ENCODE measurements around the gene SLC22A17.

Gene SLC22A17

DNA sequence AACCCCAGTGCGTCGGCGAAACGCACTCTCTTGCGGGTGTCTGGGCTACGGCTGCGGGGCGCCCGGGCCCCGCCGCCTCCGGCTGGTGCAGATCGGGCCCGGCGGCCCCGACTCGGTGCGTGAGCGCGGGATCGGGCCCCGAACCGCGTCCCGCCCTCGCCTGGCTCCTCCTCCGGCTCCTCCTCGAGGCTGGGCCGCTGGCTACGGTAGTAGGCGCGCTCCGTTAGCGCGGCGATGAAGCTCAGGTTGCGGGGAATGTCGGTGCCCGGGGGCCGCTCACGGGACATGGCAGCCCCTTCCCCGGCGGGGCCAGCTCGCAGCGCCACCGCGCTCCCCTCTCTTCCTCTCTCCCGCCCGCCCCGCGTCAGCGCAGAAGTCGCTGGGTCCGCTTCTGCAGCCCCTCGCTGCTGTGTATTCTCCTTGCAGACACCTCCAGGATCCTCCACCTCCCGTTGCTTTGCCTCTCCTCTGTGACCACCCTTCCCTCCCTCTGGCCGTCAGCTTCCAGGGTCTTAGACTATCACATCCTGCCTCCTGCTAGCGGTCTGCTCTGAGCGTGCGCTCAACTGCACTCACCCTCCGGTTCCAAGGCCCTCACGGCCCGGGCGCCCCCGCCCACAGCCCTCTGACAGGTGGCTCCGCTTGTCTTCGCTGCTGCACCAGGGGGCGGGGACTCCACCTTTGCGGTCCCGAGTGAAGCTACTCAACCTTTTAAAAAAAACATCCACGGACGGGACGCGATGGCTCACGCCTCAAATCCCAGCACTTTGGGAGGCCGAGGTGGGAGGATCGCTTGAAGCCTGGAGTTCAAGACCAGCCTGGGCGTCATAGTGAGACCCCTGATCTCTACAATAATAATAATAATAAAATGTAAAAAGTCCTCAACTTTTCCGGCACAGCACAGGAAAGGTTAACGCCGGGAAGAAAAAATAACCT lies 50.1 kb downstream of the SLC22A17 start, which contains the start of gene PPP1R3E:
TSS of gene PPP1R3E (minus strand) at position 570 of the 936 bp plus-strand sequence. CDS start at position 287, 283 bp downstream.
- DNase-seq, result peak; percentile 74

DNA sequence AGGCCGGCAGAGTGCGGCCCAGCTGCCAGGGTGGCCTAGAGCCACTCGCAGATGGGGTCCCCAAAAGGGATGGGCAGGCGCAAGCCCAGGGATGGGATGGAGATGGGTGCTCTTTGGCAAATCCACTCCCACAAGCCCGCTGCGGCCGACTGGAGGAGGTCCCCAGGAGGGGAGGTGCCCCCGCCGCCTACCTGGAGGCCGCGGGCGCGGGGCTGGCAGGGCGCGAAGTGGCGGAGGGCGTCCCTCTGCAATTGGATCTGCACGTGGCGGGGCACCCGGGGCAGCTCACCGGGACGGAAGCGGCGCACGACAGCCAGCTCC lies 50.8 kb downstream of the SLC22A17 start:
- DNase-seq, result no peak

DNA sequence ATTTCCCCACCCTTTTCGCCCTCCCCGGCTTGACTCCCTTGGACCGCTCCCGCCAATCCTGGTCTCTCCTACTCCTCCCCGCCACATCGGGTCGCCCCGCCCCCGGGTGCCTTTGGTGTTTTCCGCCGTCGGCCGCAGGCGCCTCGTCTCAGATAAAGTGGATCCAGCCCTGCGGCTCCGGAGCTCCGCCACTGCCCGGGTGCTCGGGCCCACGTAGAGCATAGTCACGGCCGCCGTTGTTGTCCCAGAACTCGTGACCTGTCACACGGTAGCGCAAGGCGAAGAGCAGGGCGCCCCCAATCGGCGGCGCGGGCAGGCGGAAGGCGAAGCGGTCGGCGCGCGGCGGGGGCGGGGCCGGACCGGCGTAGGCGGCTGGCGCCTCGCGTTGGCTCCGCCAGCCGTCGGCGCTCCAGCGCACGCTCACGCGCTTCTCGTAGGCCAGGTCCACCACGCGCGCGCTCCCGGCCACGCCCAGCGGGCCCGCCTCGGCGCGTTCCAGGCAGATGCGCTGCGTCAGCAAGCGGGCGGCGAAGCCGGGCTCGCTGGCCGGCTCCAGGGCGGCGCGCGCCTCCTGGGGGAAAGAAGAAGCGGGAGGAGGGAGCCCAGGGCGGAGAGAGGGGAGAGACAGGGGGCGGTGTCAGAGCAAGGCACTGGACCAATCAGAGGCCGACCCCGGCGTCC lies 51.3 kb downstream of the SLC22A17 start:
- peak; percentile 97 for DNase-seq

DNA sequence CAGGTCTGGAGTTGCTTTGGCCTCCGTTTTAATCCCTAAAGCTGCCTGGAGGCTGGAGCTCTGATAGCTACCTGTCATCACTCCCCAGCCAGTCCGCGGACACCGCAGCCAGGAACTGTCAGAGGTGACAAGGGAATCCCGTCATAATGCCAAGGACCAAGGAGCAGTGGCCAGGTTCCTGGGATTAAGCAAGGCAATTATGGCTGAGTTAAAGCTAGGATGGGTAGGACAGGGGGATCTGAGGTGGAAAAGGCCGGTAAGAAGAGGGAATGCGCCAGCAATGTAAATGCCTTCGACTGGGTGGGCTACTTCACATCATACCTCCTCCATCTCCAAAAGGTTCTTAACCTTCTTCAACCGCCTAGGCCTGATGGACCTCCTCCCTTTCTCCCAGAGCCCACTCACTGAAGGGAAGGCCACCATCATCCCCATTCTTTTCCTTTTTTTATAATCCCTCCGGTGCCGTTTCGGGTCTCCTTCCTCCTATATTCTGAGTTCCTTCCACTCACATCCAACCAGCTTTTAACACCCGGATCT lies 51.9 kb downstream of the SLC22A17 start:
- peak; percentile 51 for DNase-seq

DNA sequence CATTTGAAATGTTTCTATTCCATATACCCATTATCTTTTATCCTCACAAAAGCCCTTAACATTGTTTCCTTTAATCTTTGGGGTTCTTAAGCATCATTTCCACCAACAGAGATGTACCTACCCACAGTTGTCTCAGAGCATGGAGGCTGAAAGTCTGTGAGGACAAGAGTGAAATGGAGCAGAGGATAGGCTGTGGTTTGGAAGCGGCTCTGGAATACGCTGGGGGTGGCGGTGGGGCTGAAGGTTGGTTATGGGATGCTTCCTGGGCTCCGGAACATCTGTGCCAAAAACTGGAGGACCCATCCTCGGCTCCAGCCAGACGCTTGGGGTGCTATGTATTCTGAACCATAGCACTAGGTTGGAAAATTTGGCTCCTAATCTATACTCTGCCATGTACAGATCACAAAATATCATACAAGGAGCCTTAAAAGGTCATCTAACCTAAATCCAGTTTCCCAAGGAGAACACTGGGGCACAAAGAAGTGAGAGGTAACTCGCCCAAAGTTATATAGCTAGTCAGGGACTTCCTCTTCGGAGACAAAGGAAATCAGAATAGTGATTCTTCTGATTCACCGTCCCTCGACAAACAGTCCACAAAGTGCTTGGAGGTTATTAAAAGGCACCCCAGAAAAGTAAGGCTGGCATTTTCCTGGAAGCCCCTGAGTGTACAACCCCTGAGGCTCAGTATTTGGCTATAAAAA lies 52.6 kb downstream of the SLC22A17 start:
- DNase-seq, result no peak

DNA sequence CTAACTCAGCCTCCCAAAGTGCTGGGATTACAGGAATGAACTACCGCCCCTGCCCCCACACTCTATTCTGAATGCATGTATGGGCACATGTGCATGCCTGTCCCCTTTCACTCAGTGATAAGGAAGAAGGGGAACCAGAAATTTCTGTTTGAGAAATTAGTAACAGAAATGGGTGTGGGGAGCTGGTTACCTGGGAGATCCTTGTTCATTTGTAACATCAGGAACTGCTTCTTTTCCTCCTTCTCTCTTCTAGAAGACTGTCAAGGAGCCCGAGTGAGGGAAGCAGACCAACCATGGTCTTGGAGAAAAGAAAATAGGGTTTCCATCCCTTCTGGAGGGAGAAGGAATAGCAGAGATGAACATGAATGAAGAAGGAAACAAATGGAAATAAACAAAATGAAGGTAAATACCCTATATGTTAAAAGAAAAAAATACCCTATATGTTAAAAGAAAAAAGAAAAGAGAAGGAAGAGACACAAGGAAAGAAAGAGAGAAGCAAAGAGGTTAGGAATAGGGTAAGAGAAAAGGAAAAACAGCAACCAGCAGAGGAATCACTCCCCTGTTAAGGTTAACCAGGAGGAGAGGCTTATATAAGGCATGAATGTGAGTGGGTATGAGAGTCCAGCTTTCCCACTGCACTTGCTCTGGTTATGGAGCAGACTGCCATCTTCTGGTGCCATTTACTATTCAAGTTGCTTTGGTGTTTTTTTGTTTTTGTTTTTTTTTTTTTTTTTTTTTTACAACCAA lies 53.3 kb downstream of the SLC22A17 start:
- peak; percentile 47 for DNase-seq

DNA sequence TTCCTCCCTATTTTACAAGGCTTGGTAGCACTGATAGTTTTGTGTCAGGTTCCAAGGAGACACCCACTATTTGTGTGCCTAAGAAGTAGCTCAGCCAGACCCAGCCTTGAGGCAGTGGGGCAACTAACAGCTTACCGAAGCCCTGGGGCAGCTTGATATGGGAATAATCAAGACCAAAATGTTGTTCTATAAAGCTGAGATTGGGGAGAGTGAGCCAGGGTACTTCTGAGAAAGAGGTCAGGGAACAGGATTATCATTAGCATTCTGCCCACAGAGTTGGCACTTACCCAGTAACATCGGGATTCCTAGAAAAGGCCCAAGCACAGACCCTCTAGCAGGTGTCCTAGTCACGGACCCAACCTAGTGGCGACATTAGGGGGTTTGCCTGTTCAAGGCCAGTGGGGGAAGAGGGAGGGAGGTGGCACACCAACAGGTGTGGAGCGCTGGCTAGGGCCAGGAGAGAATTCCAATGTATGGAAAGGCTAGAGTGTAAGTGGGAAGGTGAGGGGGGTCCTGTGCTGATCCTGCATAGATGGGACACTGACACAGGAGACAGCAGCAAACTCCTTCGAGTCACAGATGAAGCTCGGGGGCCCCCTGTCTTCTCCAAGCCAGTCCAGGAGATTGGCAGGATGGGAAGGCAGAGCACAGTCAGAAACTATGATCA lies 54.9 kb downstream of the SLC22A17 start:
- DNase-seq, result no peak

DNA sequence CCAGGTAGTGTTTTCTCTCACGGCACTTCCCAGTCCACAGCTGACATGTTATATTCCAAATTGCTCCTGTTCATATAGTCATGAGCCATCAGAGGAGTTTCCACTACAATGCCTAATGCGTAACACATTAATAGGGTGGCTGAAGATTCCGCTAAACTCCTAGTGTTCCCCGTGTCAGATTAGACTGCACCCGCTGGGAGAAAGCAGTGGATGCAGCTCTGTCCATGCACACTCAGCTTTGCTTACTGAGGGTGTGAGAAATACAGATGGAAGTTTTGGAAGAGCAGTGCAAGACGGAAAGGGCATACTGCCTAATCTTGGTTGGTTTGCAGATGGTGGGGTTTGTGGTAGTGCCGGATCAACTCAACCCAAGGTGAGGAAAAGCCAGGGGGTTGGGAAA lies 55.6 kb downstream of the SLC22A17 start:
- no peak for DNase-seq
